Ectodermal cell (in vitro differentiated cells): Measurements from ENCODE around the gene TACC2.

Experiments
- H3K27ac ChIP-seq: 2 replicates; pipeline ENCODE4 v1.7.0; 2013; ENCODE audit warnings: mild to moderate bottlenecking, low read depth, low read length; ENCODE audit not compliant: insufficient read depth, poor library complexity, severe bottlenecking
- H3K27me3 ChIP-seq: 2 replicates; pipeline ENCODE4 v1.7.0; 2013; ENCODE audit warnings: mild to moderate bottlenecking, low read length; ENCODE audit not compliant: insufficient read depth, control insufficient read depth, poor library complexity, severe bottlenecking
- H3K36me3 ChIP-seq: one replicate; pipeline ENCODE4 v1.7.0; 2013; ENCODE audit warnings: low read length; ENCODE audit not compliant: control insufficient read depth, insufficient read depth
- H3K4me1 ChIP-seq: one replicate; pipeline ENCODE4 v1.7.0; 2013; ENCODE audit warnings: low read length; ENCODE audit not compliant: control insufficient read depth, insufficient read depth
- H3K4me3 ChIP-seq: 2 replicates; pipeline ENCODE4 v1.7.0; 2013; ENCODE audit warnings: low read depth, low read length, control low read depth; ENCODE audit not compliant: insufficient read depth
- H3K9me3 ChIP-seq: 2 replicates; pipeline ENCODE4 v1.7.0; 2013; ENCODE audit warnings: mild to moderate bottlenecking, low read length, moderate library complexity; ENCODE audit not compliant: control insufficient read depth
- WGBS, 2 experiments: methylation state at CpG; one replicate each; pipeline ENCODE4 v1.1.7; 2013; ENCODE audit warnings: missing lambda C conversion rate in 2 of 2; 5-methylcytosine and 5-hydroxymethylcytosine counted together

The TACC2 gene

DNA sequence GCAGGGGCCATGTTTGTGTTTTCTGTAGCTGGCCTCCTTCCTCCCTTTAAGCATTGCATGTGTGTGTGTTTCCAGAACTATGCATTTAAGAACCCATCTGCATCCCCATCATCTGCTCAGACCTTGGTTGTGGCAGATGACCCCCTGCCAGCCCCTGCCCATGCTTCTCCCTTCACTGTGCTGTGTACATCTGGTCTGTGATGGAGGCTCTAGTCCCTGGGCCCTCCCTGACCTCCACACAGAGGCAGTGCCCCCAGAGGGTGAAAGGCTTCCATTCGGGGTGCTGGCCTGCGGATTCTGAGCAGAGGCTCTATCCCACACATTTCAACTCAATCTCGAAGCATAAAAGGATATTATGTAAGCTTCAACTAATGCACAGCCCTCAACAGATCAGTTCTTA is 89.4 kb downstream of the TACC2 start:
- no peaks in the 10 kb centered on the region for H3K9me3 ChIP-seq
- H3K4me3 ChIP-seq: no peak overlapping the region
- H3K27me3 ChIP-seq: no peaks in the 10 kb centered on the region
- H3K27ac ChIP-seq: no peak overlapping the region
- peaks cover 6% of the 10 kb centered on the region for H3K4me1 ChIP-seq
- 91 to 93% methylated on average over 3 of the region's 3 CpGs for WGBS, 2 experiments
- H3K36me3 ChIP-seq: no peaks in the 10 kb centered on the region

DNA sequence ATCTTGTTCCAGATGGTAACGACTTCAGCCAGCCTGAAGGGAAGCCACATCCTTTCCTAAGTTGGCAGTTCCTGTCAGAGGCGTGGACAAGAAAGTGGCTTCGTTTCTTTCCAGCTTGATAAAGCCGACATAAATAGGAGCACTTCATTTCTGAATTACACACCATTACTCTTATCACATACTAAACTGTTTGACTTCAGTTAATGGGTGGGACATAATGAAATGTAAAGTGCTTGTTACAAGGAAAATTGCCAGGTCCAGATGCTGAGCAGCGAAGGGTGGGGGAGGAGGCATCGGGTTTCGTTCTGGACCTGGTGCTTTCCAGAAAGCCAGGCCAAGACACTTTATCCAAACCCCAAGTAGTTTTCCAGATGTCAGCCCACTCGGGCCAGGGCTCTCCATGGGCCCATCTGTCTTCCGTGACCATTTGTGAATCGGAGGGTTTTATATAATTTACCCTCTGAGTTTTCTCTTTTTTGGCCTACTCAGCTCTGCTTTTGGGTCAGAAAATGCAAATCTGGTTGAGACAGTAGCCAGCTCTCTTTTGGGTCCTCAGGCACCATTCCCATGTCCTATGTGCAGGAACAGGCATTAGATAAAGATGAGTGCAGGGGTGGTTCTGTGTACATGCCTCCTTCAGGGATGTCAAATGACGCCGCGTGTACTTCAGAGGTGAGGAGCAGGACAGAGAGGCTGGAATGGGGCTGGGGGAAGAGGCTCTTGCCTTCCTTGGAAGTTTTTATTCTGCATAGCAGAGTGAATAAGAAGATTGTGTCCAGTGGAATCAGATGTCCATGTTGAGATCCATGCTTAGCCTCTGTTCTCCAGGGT is 90.2 kb downstream of the TACC2 start:
- Histone ChIP-seq H3K36me3 (no peaks in the 10 kb centered on the region), H3K4me3 (no peak overlapping the region), H3K27me3 (no peaks in the 10 kb centered on the region), H3K27ac (no peak overlapping the region), H3K4me1 (peaks cover 6% of the 10 kb centered on the region), H3K9me3 (no peaks in the 10 kb centered on the region)
- 95 to 96% methylated on average over 13 of the region's 13 CpGs for WGBS, 2 experiments

DNA sequence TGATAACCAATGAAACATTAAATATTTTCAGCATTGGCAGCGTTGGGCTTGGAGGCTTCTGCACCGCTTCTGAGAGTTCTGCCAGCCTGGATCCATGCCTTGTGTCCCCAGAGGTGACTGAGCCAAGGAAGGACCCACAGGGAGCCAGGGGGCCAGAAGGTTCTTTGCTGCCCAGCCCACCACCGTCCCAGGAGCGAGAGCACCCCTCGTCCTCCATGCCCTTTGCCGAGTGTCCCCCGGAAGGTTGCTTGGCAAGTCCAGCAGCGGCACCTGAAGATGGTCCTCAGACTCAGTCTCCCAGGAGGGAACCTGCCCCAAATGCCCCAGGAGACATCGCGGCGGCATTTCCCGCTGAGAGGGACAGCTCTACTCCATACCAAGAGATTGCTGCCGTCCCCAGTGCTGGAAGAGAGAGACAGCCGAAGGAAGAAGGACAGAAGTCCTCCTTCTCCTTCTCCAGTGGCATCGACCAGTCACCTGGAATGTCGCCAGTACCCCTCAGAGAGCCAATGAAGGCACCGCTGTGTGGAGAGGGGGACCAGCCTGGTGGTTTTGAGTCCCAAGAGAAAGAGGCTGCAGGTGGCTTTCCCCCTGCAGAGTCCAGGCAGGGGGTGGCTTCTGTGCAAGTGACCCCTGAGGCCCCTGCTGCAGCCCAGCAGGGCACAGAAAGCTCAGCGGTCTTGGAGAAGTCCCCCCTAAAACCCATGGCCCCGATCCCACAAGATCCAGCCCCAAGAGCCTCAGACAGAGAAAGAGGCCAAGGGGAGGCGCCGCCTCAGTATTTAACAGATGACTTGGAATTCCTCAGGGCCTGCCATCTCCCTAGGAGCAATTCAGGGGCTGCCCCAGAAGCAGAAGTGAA is 93.9 kb downstream of the TACC2 start:
- peaks cover 6% of the 10 kb centered on the region for H3K36me3 ChIP-seq
- H3K27ac ChIP-seq: no peak overlapping the region
- no peak overlapping the region for H3K4me3 ChIP-seq
- H3K4me1 ChIP-seq: no peaks in the 10 kb centered on the region
- H3K9me3 ChIP-seq: no peaks in the 10 kb centered on the region
- 94 to 96% methylated on average over 21 of the region's 21 CpGs for WGBS, 2 experiments
- no peaks in the 10 kb centered on the region for H3K27me3 ChIP-seq

DNA sequence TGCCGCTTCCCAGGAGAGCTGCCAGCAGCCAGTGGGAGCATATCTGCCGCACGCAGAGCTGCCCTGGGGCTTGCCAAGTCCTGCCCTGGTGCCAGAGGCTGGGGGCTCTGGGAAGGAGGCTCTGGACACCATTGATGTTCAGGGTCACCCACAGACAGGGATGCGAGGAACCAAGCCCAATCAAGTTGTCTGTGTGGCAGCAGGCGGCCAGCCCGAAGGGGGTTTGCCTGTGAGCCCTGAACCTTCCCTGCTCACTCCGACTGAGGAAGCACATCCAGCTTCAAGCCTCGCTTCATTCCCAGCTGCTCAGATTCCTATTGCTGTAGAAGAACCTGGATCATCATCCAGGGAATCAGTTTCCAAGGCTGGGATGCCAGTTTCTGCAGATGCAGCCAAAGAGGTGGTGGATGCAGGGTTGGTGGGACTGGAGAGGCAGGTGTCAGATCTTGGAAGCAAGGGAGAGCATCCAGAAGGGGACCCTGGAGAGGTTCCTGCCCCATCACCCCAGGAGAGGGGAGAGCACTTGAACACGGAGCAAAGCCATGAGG is 94.6 kb downstream of the TACC2 start:
- peaks cover 6% of the 10 kb centered on the region for H3K36me3 ChIP-seq
- no peak overlapping the region for H3K27ac ChIP-seq
- no peaks in the 10 kb centered on the region for H3K27me3 ChIP-seq
- no peak overlapping the region for H3K4me3 ChIP-seq
- no peaks in the 10 kb centered on the region for H3K9me3 ChIP-seq
- WGBS, 2 experiments: 93 to 96% methylated on average over 9 of the region's 9 CpGs
- no peaks in the 10 kb centered on the region for H3K4me1 ChIP-seq

DNA sequence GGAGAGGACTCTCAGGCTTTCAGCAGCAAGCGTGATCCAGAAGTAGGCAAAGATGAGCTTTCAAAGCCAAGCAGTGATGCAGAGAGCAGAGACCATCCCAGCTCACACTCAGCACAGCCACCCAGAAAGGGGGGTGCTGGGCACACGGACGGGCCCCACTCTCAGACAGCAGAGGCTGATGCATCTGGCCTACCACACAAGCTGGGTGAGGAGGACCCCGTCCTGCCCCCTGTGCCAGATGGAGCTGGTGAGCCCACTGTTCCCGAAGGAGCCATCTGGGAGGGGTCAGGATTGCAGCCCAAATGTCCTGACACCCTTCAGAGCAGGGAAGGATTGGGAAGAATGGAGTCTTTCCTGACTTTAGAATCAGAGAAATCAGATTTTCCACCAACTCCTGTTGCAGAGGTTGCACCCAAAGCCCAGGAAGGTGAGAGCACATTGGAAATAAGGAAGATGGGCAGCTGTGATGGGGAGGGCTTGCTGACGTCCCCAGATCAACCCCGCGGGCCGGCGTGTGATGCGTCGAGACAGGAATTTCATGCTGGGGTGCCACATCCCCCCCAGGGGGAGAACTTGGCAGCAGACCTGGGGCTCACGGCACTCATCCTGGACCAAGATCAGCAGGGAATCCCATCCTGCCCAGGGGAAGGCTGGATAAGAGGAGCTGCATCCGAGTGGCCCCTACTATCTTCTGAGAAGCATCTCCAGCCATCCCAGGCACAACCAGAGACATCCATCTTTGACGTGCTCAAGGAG is 95.5 kb downstream of the TACC2 start:
- Histone ChIP-seq H3K27ac (no peak overlapping the region), H3K4me1 (no peaks in the 10 kb centered on the region), H3K36me3 (peaks cover 6% of the 10 kb centered on the region), H3K27me3 (no peaks in the 10 kb centered on the region), H3K4me3 (no peak overlapping the region), H3K9me3 (no peaks in the 10 kb centered on the region)
- 93 to 94% methylated on average over 15 of the region's 15 CpGs for WGBS, 2 experiments

DNA sequence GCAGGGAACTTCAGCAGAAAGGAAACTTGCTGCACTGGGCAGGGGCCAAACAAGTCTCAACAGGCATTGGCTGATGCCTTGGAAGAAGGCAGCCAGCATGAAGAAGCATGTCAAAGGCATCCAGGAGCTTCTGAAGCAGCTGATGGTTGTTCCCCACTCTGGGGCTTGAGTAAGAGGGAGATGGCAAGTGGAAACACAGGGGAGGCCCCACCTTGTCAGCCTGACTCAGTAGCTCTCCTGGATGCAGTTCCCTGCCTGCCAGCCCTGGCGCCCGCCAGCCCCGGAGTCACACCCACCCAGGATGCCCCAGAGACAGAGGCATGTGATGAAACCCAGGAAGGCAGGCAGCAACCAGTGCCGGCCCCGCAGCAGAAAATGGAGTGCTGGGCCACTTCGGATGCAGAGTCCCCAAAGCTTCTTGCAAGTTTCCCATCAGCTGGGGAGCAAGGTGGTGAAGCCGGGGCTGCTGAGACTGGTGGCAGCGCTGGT is 96.5 kb downstream of the TACC2 start:
- no peaks in the 10 kb centered on the region for H3K9me3 ChIP-seq
- H3K27ac ChIP-seq: no peak overlapping the region
- no peaks in the 10 kb centered on the region for H3K27me3 ChIP-seq
- no peak overlapping the region for H3K4me3 ChIP-seq
- no peaks in the 10 kb centered on the region for H3K4me1 ChIP-seq
- H3K36me3 ChIP-seq: peaks cover 10% of the 10 kb centered on the region
- WGBS, 2 experiments: 91 to 94% methylated on average over 8 of the region's 8 CpGs

DNA sequence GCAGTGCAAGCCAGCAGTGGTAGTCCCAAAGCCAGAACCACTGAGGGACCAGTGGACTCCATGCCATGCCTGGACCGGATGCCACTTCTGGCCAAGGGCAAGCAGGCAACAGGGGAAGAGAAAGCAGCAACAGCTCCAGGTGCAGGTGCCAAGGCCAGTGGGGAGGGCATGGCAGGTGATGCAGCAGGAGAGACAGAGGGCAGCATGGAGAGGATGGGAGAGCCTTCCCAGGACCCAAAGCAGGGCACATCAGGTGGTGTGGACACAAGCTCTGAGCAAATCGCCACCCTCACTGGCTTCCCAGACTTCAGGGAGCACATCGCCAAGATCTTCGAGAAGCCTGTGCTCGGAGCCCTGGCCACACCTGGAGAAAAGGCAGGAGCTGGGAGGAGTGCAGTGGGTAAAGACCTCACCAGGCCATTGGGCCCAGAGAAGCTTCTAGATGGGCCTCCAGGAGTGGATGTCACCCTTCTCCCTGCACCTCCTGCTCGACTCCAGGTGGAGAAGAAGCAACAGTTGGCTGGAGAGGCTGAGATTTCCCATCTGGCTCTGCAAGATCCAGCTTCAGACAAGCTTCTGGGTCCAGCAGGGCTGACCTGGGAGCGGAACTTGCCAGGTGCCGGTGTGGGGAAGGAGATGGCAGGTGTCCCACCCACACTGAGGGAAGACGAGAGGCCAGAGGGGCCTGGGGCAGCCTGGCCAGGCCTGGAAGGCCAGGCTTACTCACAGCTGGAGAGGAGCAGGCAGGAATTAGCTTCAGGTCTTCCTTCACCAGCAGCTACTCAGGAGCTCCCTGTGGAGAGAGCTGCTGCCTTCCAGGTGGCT is 97.7 kb downstream of the TACC2 start:
- 92 to 94% methylated on average over 9 of the region's 9 CpGs for WGBS, 2 experiments
- H3K27me3 ChIP-seq: no peaks in the 10 kb centered on the region
- no peaks in the 10 kb centered on the region for H3K9me3 ChIP-seq
- H3K4me1 ChIP-seq: no peaks in the 10 kb centered on the region
- H3K4me3 ChIP-seq: no peak overlapping the region
- H3K27ac ChIP-seq: no peak overlapping the region
- H3K36me3 ChIP-seq: peaks cover 10% of the 10 kb centered on the region

DNA sequence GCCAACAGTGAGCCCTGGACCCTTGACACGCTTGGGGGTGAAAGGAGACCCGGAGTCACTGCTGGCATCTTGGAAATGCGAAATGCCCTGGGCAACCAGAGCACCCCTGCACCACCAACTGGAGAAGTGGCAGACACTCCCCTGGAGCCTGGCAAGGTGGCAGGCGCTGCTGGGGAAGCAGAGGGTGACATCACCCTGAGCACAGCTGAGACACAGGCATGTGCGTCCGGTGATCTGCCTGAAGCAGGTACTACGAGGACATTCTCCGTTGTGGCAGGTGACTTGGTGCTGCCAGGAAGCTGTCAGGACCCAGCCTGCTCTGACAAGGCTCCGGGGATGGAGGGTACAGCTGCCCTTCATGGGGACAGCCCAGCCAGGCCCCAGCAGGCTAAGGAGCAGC is 98.5 kb downstream of the TACC2 start:
- H3K9me3 ChIP-seq: no peaks in the 10 kb centered on the region
- peaks cover 10% of the 10 kb centered on the region for H3K36me3 ChIP-seq
- H3K27me3 ChIP-seq: no peaks in the 10 kb centered on the region
- 94 to 95% methylated on average over 9 of the region's 9 CpGs for WGBS, 2 experiments
- H3K27ac ChIP-seq: no peak overlapping the region
- no peak overlapping the region for H3K4me3 ChIP-seq
- H3K4me1 ChIP-seq: no peaks in the 10 kb centered on the region

DNA sequence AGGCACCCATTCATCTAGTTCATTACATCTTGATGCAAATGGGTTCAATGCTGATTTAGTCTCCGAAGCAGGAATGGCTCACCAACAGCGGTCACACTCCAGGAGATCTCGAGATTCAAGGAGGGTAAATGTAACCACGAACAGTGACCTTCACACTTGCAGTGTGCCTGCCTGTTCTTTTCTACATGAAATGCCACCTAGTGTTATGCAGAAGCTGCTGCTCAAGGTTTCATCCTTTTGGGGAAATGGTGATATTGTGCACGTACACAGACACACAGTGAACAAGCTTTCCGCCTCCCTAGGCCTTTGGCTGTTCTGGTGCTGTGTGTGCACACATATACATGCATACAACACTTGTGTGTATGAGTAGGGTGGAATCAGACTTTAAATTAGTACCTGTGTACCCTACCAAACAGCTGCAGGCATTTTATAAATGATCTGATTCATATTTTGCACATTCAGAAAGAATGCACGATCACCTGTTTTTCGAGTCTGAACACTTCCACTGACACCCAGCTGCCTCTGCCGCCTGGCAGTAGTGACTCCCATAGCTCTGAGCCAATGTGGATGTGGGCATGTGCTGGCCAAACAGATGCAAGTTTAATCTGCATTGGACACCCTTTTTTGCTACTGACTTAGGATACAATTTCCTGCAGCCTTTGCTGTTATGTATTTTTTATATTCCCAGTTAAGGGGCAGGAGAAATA is 100.5 kb downstream of the TACC2 start:
- no peaks in the 10 kb centered on the region for H3K9me3 ChIP-seq
- H3K27me3 ChIP-seq: no peaks in the 10 kb centered on the region
- WGBS, 2 experiments: 93 to 96% methylated on average over 8 of the region's 9 CpGs
- H3K27ac ChIP-seq: no peak overlapping the region
- H3K36me3 ChIP-seq: peaks cover 10% of the 10 kb centered on the region
- H3K4me3 ChIP-seq: no peak overlapping the region
- H3K4me1 ChIP-seq: no peaks in the 10 kb centered on the region
